GM23338 (cell line): ENCODE data around the gene WRNIP1. TPM values are rescaled to one million over a fixed set of nuclear protein-coding genes. Genes with fewer than 3 reads are reported as not detected.

ENCODE experiments used
- ATAC-seq: fragments of 200-7000 bp; cut with Tn5 transposase; 3 replicates; pipeline ENCODE4 v1.9.1; 2020
- DNase-seq: peaks from one replicate; pipeline ENCODE4 v3.0.0-alpha.2; 2015; ENCODE audit warnings: low spot score
- H2AFZ ChIP-seq: fragments of 200-600 bp; sonication (generic); 2 replicates; pipeline ENCODE4 v1.8.0; 2016; ENCODE audit warnings: antibody characterized with exemption, mild to moderate bottlenecking, moderate library complexity
- H3F3A ChIP-seq: fragments of 200-600 bp; sonication (generic); replicated peaks from 2 replicates; pipeline ENCODE4 v1.8.0; 2017; ENCODE audit warnings: antibody characterized with exemption, mixed run types, low read depth
- H3K27ac ChIP-seq: fragments of 200-600 bp; sonication (generic); 2 replicates; pipeline ENCODE4 v1.6.1; 2016; ENCODE audit warnings: low read depth
- H3K27me3 ChIP-seq: fragments of 200-600 bp; sonication (generic); 2 replicates; pipeline ENCODE4 v1.8.0; 2016; ENCODE audit warnings: mild to moderate bottlenecking, mixed run types, moderate library complexity; ENCODE audit not compliant: insufficient read depth
- H3K36me3 ChIP-seq: fragments of 200-600 bp; sonication (generic); 2 replicates; pipeline ENCODE4 v1.8.0; 2016; ENCODE audit warnings: mild to moderate bottlenecking; ENCODE audit not compliant: insufficient read depth
- H3K4me1 ChIP-seq: fragments of 200-600 bp; sonication (generic); 2 replicates; pipeline ENCODE4 v1.8.0; 2016; ENCODE audit warnings: mild to moderate bottlenecking, moderate library complexity; ENCODE audit not compliant: insufficient read depth
- H3K4me2 ChIP-seq: fragments of 200-600 bp; sonication (generic); 2 replicates; pipeline ENCODE4 v1.7.1; 2017; ENCODE audit warnings: mixed run types
- H3K4me3 ChIP-seq: fragments of 200-600 bp; sonication (generic); 2 replicates; pipeline ENCODE4 v1.6.1; 2016; ENCODE audit warnings: mixed run types
- H3K79me2 ChIP-seq: fragments of 200-600 bp; sonication (generic); replicated peaks from 2 replicates; pipeline ENCODE4 v1.8.0; 2017; ENCODE audit warnings: mild to moderate bottlenecking; ENCODE audit not compliant: insufficient read depth
- H3K9me2 ChIP-seq: fragments of 200-600 bp; sonication (generic); 2 replicates; pipeline ENCODE4 v1.8.0; 2017; ENCODE audit not compliant: insufficient read depth
- H4K20me1 ChIP-seq: fragments of 200-600 bp; sonication (generic); replicated peaks from 2 replicates; pipeline ENCODE4 v1.8.0; 2017; ENCODE audit warnings: mild to moderate bottlenecking; ENCODE audit not compliant: insufficient read depth
- H3K27ac Mint-ChIP-seq: 2 replicates; pipeline ENCODE4 v1.8.0; 2020; ENCODE audit warnings: inconsistent platforms, mild to moderate bottlenecking, moderate library complexity, mixed read lengths
- H3K27me3 Mint-ChIP-seq: 3 replicates; pipeline ENCODE4 v1.8.0; 2022; ENCODE audit warnings: low read depth, mild to moderate bottlenecking, moderate library complexity, mixed read lengths, inconsistent platforms; ENCODE audit not compliant: insufficient read depth, poor library complexity
- H3K36me3 Mint-ChIP-seq: 3 replicates; pipeline ENCODE4 v1.8.0; 2021; ENCODE audit warnings: low read depth, mild to moderate bottlenecking, inconsistent platforms, moderate library complexity, mixed read lengths
- H3K4me1 Mint-ChIP-seq: 3 replicates; pipeline ENCODE4 v1.8.0; 2020; ENCODE audit warnings: mild to moderate bottlenecking, inconsistent platforms, mixed read lengths
- H3K4me3 Mint-ChIP-seq: 3 replicates; pipeline ENCODE4 v1.8.0; 2021; ENCODE audit warnings: moderate library complexity, mild to moderate bottlenecking, inconsistent platforms, mixed read lengths
- H3K9me3 Mint-ChIP-seq: 3 replicates; pipeline ENCODE4 v1.8.0; 2020; ENCODE audit warnings: moderate library complexity, mild to moderate bottlenecking, inconsistent platforms, mixed read lengths
- EZH2phosphoT487 ChIP-seq: fragments of 200-600 bp; sonication (generic); IDR thresholded peaks from one replicate; pipeline ENCODE4 v1.8.1; 2018; ENCODE audit warnings: antibody characterized with exemption; ENCODE audit not compliant: unreplicated experiment
- JUNB ChIP-seq: IDR thresholded peaks from one replicate; pipeline ENCODE4 v1.6.1; 2016; ENCODE audit warnings: antibody characterized with exemption; ENCODE audit not compliant: unreplicated experiment
- NANOG ChIP-seq: IDR thresholded peaks from 2 replicates; pipeline ENCODE4 v1.6.1; 2016; ENCODE audit warnings: antibody characterized with exemption, borderline replicate concordance
- POLR2AphosphoS5 ChIP-seq: IDR thresholded peaks from 2 replicates; pipeline ENCODE4 v1.6.1; 2016; ENCODE audit warnings: antibody characterized with exemption, low read depth
- STAT1 ChIP-seq: IDR thresholded peaks from one replicate; pipeline ENCODE4 v1.6.1; 2016; ENCODE audit warnings: antibody characterized with exemption; ENCODE audit not compliant: unreplicated experiment
- ZNF114 ChIP-seq: fragments of 250-450 bp; sonication (Bioruptor Pico); IDR thresholded peaks from 2 replicates; pipeline ENCODE4 v1.5.0; 2020; ENCODE audit warnings: mild to moderate bottlenecking, moderate library complexity
- polyA plus RNA-seq: library from polyadenylated mRNA; unstranded; fragments of >200 nt; fragmentation: Nextera tagmentation; extraction: Ambion mirVana; gene quantifications from 2 replicates; pipeline ENCODE4 v1.2.1, GENCODE V29; 2016
- total RNA-seq: library from RNA; depleted of rRNA; stranded (reverse); fragments of >200 nt; shearing (Covaris generic); gene quantifications from 2 replicates; pipeline ENCODE4 v1.2.3, GENCODE V29; 2014
- TF ChIP-seq, protein P1 (sequence below), 2 experiments: fragments of 200-600 bp in 1 of 2; sonication (generic) in 1 of 2; conservative IDR thresholded peaks; 2 replicates each; pipeline versions ENCODE4 v1.5.1 to v1.6.1; 2016 to 2017; ENCODE audit warnings: antibody characterized with exemption in 2 of 2, low read depth in 2 of 2, mild to moderate bottlenecking in 2 of 2, moderate library complexity in 1 of 2
- TF ChIP-seq, protein P2 (sequence below): IDR thresholded peaks from 2 replicates; pipeline ENCODE4 v1.6.1; 2016; ENCODE audit warnings: antibody characterized with exemption
- TF ChIP-seq, protein P3 (sequence below): fragments of 250-450 bp; sonication (Bioruptor Pico); IDR thresholded peaks from 2 replicates; pipeline ENCODE4 v1.5.0; 2020; ENCODE audit warnings: mild to moderate bottlenecking, moderate library complexity

WRNIP1 gene
- total and polyA plus RNA-seq, 2 experiments from 2014 or later = 27.6 to 66.0 TPM

DNA sequence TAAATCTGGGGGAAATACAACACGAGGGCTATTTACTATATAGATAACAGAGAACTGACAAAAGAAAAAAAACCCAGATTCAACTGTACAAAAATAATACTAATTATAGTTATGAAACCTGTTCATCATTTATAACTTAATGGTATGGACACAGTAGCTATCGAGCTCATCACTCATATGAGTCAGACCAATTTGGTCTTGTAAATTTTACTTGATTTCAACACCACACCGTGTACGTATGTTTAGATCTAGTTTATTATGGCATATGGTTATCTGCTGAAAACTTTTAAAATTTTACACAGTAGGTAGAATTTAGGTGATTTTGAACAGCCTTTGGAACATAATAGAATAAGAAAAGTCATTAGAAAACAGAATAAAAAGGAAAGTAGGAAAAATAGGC is 19.9 kb upstream of the WRNIP1 start:
- no peak overlapping the region for H3K27ac ChIP-seq
- no peaks in the 10 kb centered on the region for H4K20me1 ChIP-seq
- no peaks in the 10 kb centered on the region for H3K4me1 ChIP-seq
- TF ChIP-seq STAT1 = no peak
- no peak for TF ChIP-seq ZNF114 (CRISPR knock-in tag)
- TF ChIP-seq, protein P1, sequence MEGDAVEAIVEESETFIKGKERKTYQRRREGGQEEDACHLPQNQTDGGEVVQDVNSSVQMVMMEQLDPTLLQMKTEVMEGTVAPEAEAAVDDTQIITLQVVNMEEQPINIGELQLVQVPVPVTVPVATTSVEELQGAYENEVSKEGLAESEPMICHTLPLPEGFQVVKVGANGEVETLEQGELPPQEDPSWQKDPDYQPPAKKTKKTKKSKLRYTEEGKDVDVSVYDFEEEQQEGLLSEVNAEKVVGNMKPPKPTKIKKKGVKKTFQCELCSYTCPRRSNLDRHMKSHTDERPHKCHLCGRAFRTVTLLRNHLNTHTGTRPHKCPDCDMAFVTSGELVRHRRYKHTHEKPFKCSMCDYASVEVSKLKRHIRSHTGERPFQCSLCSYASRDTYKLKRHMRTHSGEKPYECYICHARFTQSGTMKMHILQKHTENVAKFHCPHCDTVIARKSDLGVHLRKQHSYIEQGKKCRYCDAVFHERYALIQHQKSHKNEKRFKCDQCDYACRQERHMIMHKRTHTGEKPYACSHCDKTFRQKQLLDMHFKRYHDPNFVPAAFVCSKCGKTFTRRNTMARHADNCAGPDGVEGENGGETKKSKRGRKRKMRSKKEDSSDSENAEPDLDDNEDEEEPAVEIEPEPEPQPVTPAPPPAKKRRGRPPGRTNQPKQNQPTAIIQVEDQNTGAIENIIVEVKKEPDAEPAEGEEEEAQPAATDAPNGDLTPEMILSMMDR (conservative IDR thresholded peaks at IDR 0.05; ENCODE audit: low read depth in 2 of 2) = no peak
- no peak for TF ChIP-seq POLR2AphosphoS5
- TF ChIP-seq JUNB = no peak
- TF ChIP-seq, protein P2, sequence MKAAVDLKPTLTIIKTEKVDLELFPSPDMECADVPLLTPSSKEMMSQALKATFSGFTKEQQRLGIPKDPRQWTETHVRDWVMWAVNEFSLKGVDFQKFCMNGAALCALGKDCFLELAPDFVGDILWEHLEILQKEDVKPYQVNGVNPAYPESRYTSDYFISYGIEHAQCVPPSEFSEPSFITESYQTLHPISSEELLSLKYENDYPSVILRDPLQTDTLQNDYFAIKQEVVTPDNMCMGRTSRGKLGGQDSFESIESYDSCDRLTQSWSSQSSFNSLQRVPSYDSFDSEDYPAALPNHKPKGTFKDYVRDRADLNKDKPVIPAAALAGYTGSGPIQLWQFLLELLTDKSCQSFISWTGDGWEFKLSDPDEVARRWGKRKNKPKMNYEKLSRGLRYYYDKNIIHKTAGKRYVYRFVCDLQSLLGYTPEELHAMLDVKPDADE = no peak
- TF ChIP-seq EZH2phosphoT487 = no peak
- no peak for TF ChIP-seq NANOG
- TF ChIP-seq, protein P3, sequence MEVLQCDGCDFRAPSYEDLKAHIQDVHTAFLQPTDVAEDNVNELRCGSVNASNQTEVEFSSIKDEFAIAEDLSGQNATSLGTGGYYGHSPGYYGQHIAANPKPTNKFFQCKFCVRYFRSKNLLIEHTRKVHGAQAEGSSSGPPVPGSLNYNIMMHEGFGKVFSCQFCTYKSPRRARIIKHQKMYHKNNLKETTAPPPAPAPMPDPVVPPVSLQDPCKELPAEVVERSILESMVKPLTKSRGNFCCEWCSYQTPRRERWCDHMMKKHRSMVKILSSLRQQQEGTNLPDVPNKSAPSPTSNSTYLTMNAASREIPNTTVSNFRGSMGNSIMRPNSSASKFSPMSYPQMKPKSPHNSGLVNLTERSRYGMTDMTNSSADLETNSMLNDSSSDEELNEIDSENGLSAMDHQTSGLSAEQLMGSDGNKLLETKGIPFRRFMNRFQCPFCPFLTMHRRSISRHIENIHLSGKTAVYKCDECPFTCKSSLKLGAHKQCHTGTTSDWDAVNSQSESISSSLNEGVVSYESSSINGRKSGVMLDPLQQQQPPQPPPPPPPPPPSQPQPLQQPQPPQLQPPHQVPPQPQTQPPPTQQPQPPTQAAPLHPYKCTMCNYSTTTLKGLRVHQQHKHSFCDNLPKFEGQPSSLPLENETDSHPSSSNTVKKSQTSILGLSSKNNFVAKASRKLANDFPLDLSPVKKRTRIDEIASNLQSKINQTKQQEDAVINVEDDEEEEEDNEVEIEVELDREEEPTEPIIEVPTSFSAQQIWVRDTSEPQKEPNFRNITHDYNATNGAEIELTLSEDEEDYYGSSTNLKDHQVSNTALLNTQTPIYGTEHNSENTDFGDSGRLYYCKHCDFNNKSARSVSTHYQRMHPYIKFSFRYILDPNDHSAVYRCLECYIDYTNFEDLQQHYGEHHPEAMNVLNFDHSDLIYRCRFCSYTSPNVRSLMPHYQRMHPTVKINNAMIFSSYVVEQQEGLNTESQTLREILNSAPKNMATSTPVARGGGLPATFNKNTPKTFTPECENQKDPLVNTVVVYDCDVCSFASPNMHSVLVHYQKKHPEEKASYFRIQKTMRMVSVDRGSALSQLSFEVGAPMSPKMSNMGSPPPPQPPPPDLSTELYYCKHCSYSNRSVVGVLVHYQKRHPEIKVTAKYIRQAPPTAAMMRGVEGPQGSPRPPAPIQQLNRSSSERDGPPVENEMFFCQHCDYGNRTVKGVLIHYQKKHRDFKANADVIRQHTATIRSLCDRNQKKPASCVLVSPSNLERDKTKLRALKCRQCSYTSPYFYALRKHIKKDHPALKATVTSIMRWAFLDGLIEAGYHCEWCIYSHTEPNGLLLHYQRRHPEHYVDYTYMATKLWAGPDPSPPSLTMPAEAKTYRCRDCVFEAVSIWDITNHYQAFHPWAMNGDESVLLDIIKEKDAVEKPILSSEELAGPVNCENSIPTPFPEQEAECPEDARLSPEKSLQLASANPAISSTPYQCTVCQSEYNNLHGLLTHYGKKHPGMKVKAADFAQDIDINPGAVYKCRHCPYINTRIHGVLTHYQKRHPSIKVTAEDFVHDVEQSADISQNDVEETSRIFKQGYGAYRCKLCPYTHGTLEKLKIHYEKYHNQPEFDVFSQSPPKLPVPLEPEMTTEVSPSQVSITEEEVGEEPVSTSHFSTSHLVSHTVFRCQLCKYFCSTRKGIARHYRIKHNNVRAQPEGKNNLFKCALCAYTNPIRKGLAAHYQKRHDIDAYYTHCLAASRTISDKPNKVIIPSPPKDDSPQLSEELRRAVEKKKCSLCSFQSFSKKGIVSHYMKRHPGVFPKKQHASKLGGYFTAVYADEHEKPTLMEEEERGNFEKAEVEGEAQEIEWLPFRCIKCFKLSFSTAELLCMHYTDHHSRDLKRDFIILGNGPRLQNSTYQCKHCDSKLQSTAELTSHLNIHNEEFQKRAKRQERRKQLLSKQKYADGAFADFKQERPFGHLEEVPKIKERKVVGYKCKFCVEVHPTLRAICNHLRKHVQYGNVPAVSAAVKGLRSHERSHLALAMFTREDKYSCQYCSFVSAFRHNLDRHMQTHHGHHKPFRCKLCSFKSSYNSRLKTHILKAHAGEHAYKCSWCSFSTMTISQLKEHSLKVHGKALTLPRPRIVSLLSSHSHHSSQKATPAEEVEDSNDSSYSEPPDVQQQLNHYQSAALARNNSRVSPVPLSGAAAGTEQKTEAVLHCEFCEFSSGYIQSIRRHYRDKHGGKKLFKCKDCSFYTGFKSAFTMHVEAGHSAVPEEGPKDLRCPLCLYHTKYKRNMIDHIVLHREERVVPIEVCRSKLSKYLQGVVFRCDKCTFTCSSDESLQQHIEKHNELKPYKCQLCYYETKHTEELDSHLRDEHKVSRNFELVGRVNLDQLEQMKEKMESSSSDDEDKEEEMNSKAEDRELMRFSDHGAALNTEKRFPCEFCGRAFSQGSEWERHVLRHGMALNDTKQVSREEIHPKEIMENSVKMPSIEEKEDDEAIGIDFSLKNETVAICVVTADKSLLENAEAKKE (CRISPR knock-in tag) = no peak
- no peaks in the 10 kb centered on the region for H3K27me3 ChIP-seq
- H3K79me2 ChIP-seq = no peaks in the 10 kb centered on the region
- Mint-ChIP-seq H3K27me3 (peaks cover 2% of the 10 kb centered on the region), H3K4me3 (no peak overlapping the region), H3K4me1 (peaks cover 19% of the 10 kb centered on the region), H3K36me3 (no peaks in the 10 kb centered on the region), H3K9me3 (no peaks in the 10 kb centered on the region), H3K27ac (no peak overlapping the region)
- no peaks in the 10 kb centered on the region for H3F3A ChIP-seq
- no peaks in the 10 kb centered on the region; the same call in 1 of the 2 replicates for H3K9me2 ChIP-seq
- no peak for ATAC-seq
- DNase-seq = no peak
- H3K36me3 ChIP-seq = no peaks in the 10 kb centered on the region
- no peak overlapping the region for H3K4me3 ChIP-seq
- H3K4me2 ChIP-seq = no peak overlapping the region
- no peak overlapping the region for H2AFZ ChIP-seq
